ENCODE data around the gene MSH2.
A peak's percentile ranks its signal among the peaks of the same experiment; 100 is the strongest.

Gene MSH2

DNA sequence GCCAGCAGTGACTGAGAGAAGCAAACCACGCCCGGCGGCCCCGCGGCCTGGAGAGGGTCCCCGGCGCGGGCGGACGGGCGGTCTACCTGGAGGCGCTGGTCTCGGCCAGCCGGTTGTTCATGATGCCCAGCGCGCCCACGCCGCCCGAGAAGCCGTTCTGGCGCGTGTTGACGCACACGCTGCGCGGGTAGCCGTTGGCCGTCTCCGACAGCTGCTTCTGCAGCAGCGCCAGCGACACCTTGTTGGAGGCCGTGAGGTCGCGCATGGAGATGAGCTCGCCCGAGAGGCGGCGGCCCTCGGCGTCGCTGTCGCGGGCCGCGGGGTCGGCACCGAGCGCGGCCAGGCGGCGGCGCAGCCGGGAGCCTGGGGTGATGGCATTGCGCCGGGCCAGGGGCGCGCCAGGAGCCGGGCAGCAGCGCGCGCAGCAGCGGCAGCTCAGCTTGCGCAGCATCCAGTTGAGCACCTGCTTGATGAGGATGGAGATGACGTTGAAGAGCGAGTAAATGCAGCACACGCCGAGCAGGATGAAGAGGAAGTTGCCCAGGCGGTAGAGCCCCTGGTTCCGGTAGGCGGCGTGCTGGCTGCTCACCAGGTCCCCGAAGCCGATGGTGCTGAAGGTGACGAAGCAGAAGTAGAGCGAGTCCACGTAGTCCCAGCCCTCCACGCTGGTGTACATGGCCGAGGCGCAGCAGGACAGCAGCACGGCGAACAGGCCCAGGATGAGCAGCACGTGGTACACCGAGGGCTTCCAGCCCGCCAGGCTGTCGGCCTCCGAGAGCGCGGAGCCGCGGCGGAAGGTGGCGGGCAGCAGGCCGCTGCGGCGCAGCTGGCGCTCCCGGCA is 118.1 kb downstream of the MSH2 start:
- TF ChIP-seq TAF1 (IDR thresholded peaks at IDR 0.05; ENCODE audit: borderline replicate concordance, insufficient read depth, low read length) = no peak
- TF ChIP-seq POLR2AphosphoS5 (IDR thresholded peaks at IDR 0.05; ENCODE audit: low read depth, low read length) = no peak
- 0 out of 4 replicates have a peak, but pooled peaks of 1 of the 2 experiments have one; percentile 11 for TF ChIP-seq REST (IDR thresholded peaks at IDR 0.05; ENCODE audit: insufficient read depth in 1 of 2, low read depth in 2 of 2, low read length in 2 of 2)
- TF ChIP-seq FOXP2 (optimal IDR thresholded peaks at IDR 0.05; ENCODE audit: borderline replicate concordance, extremely low read depth, extremely low read length, insufficient read depth) = no peak
- TF ChIP-seq SIN3A (IDR thresholded peaks at IDR 0.05; ENCODE audit: borderline replicate concordance, insufficient read depth, low read length) = no peak

GRCh38 chr2:47521666-47522285 is 118.8 kb downstream of the MSH2 start:
- TF ChIP-seq POLR2AphosphoS5 (IDR thresholded peaks at IDR 0.05; ENCODE audit: low read depth, low read length) (no peak), TAF1 (IDR thresholded peaks at IDR 0.05; ENCODE audit: borderline replicate concordance, insufficient read depth, low read length) (no peak), REST (IDR thresholded peaks at IDR 0.05; ENCODE audit: insufficient read depth in 1 of 2, low read depth in 2 of 2, low read length in 2 of 2) (no peak), FOXP2 (optimal IDR thresholded peaks at IDR 0.05; ENCODE audit: borderline replicate concordance, extremely low read depth, extremely low read length, insufficient read depth) (no peak), SIN3A (IDR thresholded peaks at IDR 0.05; ENCODE audit: borderline replicate concordance, insufficient read depth, low read length) (no peak)

- TF ChIP-seq SIN3A (IDR thresholded peaks at IDR 0.05; ENCODE audit: borderline replicate concordance, insufficient read depth, low read length) (no peak), POLR2AphosphoS5 (IDR thresholded peaks at IDR 0.05; ENCODE audit: low read depth, low read length) (no peak), FOXP2 (optimal IDR thresholded peaks at IDR 0.05; ENCODE audit: borderline replicate concordance, extremely low read depth, extremely low read length, insufficient read depth) (no peak), REST (IDR thresholded peaks at IDR 0.05; ENCODE audit: insufficient read depth in 1 of 2, low read depth in 2 of 2, low read length in 2 of 2) (no peak), TAF1 (IDR thresholded peaks at IDR 0.05; ENCODE audit: borderline replicate concordance, insufficient read depth, low read length) (no peak)
Measured at GRCh38 chr2:47525167-47525566, 122.2 kb downstream of the MSH2 start.

DNA sequence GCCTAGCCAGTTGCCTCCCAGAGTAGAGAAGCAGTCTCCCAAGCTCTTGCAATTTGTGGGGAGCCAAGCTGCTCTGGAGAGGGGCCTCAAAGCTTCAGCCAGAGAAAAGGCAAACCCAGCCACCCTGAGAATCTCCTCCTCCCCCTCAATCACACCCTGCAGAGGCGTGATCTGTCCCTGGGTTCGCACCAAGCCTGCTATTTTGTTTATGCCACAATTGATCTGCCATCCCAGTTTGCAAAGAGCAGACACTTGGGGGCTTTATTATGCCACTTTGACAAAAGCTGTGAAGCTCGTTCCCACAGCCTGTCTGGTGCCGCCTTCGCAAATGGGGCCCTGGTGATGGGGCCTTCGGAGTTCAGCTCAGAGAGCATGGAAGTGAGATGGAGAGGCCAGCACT is 125.5 kb downstream of the MSH2 start:
- TF ChIP-seq POLR2AphosphoS5 (IDR thresholded peaks at IDR 0.05; ENCODE audit: low read depth, low read length) = no peak
- TF ChIP-seq TAF1 (IDR thresholded peaks at IDR 0.05; ENCODE audit: borderline replicate concordance, insufficient read depth, low read length) = no peak
- no peak for TF ChIP-seq FOXP2 (optimal IDR thresholded peaks at IDR 0.05; ENCODE audit: borderline replicate concordance, extremely low read depth, extremely low read length, insufficient read depth)
- TF ChIP-seq REST (IDR thresholded peaks at IDR 0.05; ENCODE audit: insufficient read depth in 1 of 2, low read depth in 2 of 2, low read length in 2 of 2) = no peak
- no peak for TF ChIP-seq SIN3A (IDR thresholded peaks at IDR 0.05; ENCODE audit: borderline replicate concordance, insufficient read depth, low read length)

All from PFSK-1 (cell line).